HG03354 (cell line): ENCODE data around the gene CHIA.
"Not testable (repeated sequence)": the region's sequence is repeated elsewhere in the genome, so short reads cannot be mapped to it uniquely, and the experiment has no call there.

Experiments used
- ATAC-seq: cut with Tn5 transposase; IDR thresholded peaks from one replicate; pipeline ENCODE4 v1.9.1; 2021; ENCODE audit warnings: mild to moderate bottlenecking; ENCODE audit not compliant: unreplicated experiment, poor library complexity, severe bottlenecking

Gene CHIA

GRCh38 chr1:111358964-111359363 lies 68.3 kb downstream of the CHIA start:
- ATAC-seq, result no peak

GRCh38 chr1:111359376-111359775 lies 68.7 kb downstream of the CHIA start:
- ATAC-seq, result no peak

- not testable (repeated sequence) for ATAC-seq
Measured at GRCh38 chr1:111360257-111360656, 69.6 kb downstream of the CHIA start.

- no peak for ATAC-seq
Measured at GRCh38 chr1:111361761-111362160, 71.1 kb downstream of the CHIA start.

- no peak for ATAC-seq
Measured at GRCh38 chr1:111364690-111365089, 74.0 kb downstream of the CHIA start.

GRCh38 chr1:111366256-111366655 lies 75.6 kb downstream of the CHIA start:
- no peak for ATAC-seq

GRCh38 chr1:111369177-111369576 lies 78.5 kb downstream of the CHIA start:
- ATAC-seq, result no peak

GRCh38 chr1:111369645-111370044 lies 79.0 kb downstream of the CHIA start:
- ATAC-seq, result no peak
